GM19025 (cell line): ENCODE measurements around the gene CEP112.
"Not testable (repeated sequence)": the region's sequence is repeated elsewhere in the genome, so short reads cannot be mapped to it uniquely, and the experiment has no call there.

Source experiments
- ATAC-seq: cut with Tn5 transposase; IDR thresholded peaks from one replicate; pipeline ENCODE4 v1.9.1; 2021; ENCODE audit warnings: mild to moderate bottlenecking, low read depth, moderate library complexity; ENCODE audit not compliant: unreplicated experiment

CEP112 gene

GRCh38 chr17:66087073-66087472, 104.9 kb downstream of the CEP112 start:
- no peak for ATAC-seq

DNA sequence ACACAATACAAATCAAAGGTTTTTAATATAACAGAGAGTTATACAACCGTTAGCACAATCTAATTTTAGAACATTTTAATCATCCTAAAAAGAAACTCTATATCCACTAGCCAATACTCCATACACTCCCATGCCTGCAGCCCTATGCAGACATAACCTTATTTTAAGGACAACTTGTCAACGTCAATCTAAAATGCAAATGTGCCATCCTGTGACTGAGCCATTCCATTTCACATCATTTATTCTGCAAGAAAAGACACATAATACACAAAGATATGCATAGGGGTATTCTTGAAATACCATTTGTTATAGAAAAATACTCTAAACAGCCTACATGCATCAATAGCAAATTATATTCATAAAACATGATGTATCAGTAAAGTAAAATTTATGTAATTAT, 106.7 kb downstream of the CEP112 start:
- no peak for ATAC-seq

GRCh38 chr17:66080670-66081069, 111.3 kb downstream of the CEP112 start:
- ATAC-seq, result not testable (repeated sequence)

GRCh38 chr17:66076546-66077190, 115.3 kb downstream of the CEP112 start:
- ATAC-seq, result no peak

- ATAC-seq, result no peak
Observed at GRCh38 chr17:66073384-66073783, 118.5 kb downstream of the CEP112 start.

GRCh38 chr17:66063686-66064085, 128.2 kb downstream of the CEP112 start:
- no peak for ATAC-seq

GRCh38 chr17:66056148-66056547, 135.8 kb downstream of the CEP112 start:
- no peak for ATAC-seq

- no peak for ATAC-seq
Observed at GRCh38 chr17:66054242-66054641, 137.7 kb downstream of the CEP112 start.

DNA sequence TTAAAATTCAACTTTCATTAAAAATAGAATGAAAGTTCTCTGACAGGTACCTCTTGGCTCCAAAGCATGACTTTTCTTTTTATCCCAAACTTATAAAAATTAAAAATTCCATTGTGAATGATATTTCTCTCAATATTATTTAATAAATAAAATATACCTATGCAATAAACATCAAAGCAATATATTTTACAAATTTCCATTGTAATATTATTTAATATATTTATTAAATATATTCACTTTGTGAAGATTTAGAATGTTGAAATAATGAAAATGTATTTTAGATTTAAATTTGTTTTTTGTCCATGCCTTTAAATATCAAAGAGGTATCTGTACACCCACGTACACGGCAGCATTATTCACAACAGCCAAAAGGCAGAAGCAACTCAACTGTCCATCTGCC, 147.8 kb downstream of the CEP112 start:
- no peak for ATAC-seq

DNA sequence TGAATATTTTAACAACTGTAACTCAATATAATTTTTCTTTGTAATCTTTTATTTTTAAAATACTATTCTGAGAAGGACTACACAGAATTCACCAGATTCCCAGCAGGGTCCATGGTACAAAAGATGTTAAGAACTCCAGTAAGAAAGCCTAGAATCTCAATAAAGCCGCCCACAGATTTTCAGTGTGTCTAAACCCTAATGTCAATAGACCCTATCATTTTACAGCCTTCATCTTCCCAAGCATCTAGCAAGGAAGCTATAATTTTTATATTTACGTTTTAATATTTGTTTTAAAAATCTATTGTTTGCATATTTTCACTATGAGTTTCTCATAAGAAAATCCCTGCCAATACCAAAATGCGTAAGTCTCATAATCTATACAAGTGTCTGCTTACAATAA, 148.5 kb downstream of the CEP112 start:
- ATAC-seq, result no peak

DNA sequence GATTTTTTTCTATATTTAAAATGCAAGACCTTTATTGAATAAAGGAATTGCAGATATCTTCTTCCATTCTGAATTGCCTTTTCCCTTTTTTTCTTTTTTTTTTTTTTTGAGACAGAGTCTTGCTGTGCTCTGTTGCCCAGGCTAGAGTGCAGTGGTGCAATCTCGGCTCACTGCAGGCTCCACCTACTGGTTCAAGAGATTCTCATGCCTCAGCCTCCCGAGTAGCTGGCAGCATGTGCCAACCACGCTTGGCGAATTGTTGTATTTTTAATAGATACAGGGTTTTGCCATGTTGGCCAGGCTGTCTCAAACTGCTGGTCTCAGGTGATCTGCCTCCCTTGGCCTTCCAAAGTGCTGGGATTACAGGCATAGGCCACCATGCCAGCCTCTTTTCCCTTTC, 151.5 kb downstream of the CEP112 start:
- no peak for ATAC-seq

- ATAC-seq, result no peak
Observed at GRCh38 chr17:66038125-66038524, 153.8 kb downstream of the CEP112 start.

DNA sequence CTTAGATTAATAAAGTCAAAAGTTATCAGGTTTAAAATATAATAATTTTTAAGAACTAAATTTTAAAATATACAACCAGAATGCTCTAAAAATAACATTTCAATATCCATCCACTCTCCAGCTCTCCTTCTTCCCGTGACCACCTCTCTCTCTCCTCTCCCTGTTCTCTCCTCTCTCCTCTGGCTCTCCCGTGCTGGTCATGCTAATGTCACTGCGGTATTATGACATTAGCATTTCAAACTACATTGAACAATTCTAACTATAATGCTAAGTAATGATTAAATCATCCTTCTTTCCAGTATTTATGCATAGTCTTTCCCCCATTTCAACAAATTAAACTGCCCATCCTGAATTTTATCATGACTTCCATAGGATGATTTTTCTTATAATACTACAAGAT, 154.7 kb downstream of the CEP112 start:
- ATAC-seq, result no peak

- ATAC-seq, result no peak
Observed at GRCh38 chr17:66032082-66032712, 159.7 kb downstream of the CEP112 start.

DNA sequence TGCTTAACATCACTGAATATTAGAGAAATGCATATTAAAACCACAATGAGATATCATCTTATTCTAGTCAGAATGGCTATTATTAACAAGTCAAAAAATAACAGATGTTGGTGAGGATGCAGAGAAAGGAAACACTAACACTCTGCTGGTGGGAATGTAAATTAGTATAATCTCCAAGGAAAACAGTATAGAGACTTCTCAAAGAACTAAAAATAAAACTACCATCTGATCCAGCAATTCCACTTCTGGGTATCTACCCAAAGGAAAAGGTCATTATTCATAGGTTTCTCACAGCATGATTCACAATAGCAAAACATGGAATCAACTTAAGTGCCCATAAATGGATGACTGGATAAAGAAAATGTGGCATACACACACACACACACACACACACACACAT, 166.4 kb downstream of the CEP112 start:
- ATAC-seq, result no peak

DNA sequence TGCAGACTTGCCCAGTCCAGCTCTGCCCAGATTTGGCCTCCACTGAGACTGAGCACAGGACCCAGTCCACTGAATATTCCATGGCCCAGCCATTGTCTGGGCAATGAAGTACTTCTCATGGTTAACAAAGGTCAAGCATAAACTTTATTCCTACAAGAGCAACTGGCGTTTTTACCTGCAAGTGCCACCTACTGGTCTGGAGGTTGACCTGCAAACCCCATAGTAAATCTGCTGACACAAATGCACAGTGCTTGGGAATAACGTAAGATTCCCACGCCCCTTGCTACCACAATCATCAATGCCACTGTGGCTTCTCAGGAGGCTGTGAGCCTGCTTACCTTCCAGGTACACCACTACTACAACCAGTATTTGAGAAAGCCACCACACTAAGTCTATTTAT, 170.2 kb downstream of the CEP112 start:
- no peak for ATAC-seq

DNA sequence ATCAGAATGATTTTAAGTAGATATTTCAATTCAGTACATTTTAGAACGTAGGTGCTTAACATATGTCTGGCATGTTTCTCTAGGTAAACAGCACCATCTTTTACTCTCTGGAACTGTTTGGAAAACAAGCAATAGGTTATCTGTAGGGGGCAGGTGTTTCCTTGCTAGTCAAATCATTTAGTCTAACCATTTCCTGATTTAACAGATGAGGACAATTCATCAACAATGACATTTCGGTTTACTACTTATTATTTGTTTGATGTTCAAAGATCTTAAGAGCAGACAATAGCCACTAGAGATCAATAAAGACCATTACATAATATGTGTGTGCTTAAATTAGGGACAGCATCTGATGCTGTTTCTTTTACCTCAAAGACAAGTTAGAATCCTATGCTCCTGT, 173.1 kb downstream of the CEP112 start:
- no peak for ATAC-seq

- ATAC-seq, result no peak
Observed at GRCh38 chr17:66016231-66016630, 175.7 kb downstream of the CEP112 start.

DNA sequence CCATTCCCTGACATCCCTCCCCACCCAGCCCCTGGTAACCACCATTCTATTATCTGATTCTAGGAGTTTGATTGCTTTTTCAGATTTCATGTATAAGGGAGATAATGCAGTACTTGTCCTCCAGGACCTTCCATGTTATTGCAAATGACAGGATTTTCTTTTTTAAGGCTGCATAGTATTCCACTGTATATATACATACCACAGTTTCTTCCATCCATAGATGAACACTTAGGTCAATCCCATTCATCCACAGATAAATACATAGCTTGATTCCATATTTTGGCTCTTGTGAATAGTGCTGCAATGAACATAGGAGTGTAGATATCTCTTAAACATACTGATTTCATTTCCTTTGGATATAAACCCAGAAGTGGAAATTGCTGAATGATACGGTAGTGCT, 183.3 kb downstream of the CEP112 start:
- ATAC-seq, result no peak

DNA sequence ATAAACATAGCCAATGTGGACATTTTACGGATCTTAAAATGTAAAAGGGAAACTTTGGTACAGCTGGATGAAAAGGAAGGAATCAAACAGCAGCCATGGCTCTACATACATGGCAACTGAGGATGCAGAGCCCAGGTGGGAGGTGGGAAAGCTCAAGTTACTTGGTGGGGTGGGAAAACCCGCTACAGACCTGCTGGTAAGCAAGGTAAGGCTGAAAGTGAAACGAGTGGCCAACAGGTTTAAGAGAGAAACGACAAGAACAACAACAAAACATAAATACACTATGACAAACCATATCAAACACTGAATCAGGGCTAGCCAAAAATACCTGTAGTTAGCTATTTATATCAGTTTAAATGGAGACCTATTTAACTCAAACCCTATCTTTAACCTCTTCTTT, 185.3 kb downstream of the CEP112 start:
- ATAC-seq, result no peak

DNA sequence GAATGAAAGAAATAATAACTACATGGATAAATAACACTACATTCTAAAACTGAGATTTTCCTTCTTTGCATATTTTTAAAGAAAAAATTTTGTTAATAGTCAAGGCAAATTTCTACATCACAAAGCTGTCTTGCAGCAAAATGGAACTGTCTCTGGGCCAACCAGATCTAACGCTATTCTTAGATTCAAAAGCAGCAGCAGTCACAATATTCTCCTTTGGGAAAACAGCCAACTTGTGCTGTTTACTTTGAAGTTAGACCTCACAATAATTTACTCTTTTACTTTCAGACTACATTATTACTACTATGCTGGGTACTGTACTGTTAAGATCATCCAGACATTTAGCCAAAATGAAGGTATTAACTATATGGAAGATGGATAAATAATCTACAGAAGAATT, 189.1 kb downstream of the CEP112 start:
- ATAC-seq, result no peak

- ATAC-seq, result no peak
Observed at GRCh38 chr17:66002063-66002585, 189.8 kb downstream of the CEP112 start.
